A549 treated with GW870086 at 1 μM for 4 hours (cell line): ENCODE results near the gene FAM72C. TPM values are rescaled to one million over a fixed set of nuclear protein-coding genes. Genes with fewer than 3 reads are reported as not detected.

ENCODE experiments used
- total RNA-seq: library from RNA; stranded (reverse); fragments of 200-300 nt; extraction: Qiagen RNA extraction; gene quantifications from 5 replicates; pipeline ENCODE4 v1.2.3, GENCODE V29; 2022; ENCODE audit warnings: low read depth

Gene FAM72C
- total RNA-seq, result 3.2 to 5.5 TPM (median 5.4 TPM) in 5 replicates

GRCh38 chr1:143971924-143972700, at the start of gene FAM72C:
TSS of gene FAM72C (minus strand) at chr1:143971986. CDS start at chr1:143971141, 845 bp downstream.

